NCI-H2029 treated with DMSO at 0.1 percent for 48 hours (cell line): ENCODE data around the gene GPS1.
A peak's percentile ranks its signal among the peaks of the same experiment; 100 is the strongest.
"Not testable (repeated sequence)": the region's sequence is repeated elsewhere in the genome, so short reads cannot be mapped to it uniquely, and the experiment has no call there.

Experiments used
- DNase-seq: peaks from one replicate; lab custom pipeline; 2025; lab: John Stamatoyannopoulos, UW

Gene GPS1

GRCh38 chr17:82028966-82029365 lies 22.7 kb upstream of the GPS1 start:
- no peak for DNase-seq

- no peak for DNase-seq
Observed at GRCh38 chr17:82029391-82029790, 22.3 kb upstream of the GPS1 start.

GRCh38 chr17:82029990-82030469 lies 21.7 kb upstream of the GPS1 start:
- DNase-seq, result no peak

GRCh38 chr17:82030470-82031302 lies 21.0 kb upstream of the GPS1 start:
- peak; percentile 9 for DNase-seq

GRCh38 chr17:82031303-82031884 lies 20.3 kb upstream of the GPS1 start, which contains the start of gene RAC3:
Gene RAC3 (plus strand): TSS chr17:82031678. CDS start chr17:82031762, 84 bp downstream.
- no peak for DNase-seq

- no peak for DNase-seq
Observed at GRCh38 chr17:82031885-82032627, 19.6 kb upstream of the GPS1 start.

- DNase-seq, result no peak
Observed at GRCh38 chr17:82033359-82034085, 18.2 kb upstream of the GPS1 start.

GRCh38 chr17:82034371-82035011 lies 17.2 kb upstream of the GPS1 start:
- DNase-seq, result no peak

GRCh38 chr17:82035488-82035887 lies 16.2 kb upstream of the GPS1 start:
- DNase-seq, result no peak

GRCh38 chr17:82035956-82036633 lies 15.6 kb upstream of the GPS1 start:
- DNase-seq, result no peak

- no peak for DNase-seq
Observed at GRCh38 chr17:82036634-82037091, 15.0 kb upstream of the GPS1 start.

GRCh38 chr17:82037092-82037888 lies 14.4 kb upstream of the GPS1 start, which contains the start of gene DCXR:
Gene DCXR (minus strand): TSS chr17:82037697. CDS start chr17:82037682, 15 bp downstream.
- peak; percentile 54 for DNase-seq

GRCh38 chr17:82037889-82038195 lies 13.9 kb upstream of the GPS1 start:
- no peak for DNase-seq

GRCh38 chr17:82038796-82039409 lies 12.8 kb upstream of the GPS1 start:
- not testable (repeated sequence) for DNase-seq

- DNase-seq, result no peak
Observed at GRCh38 chr17:82039695-82040299, 11.9 kb upstream of the GPS1 start.

- no peak for DNase-seq
Observed at GRCh38 chr17:82041144-82041814, 10.4 kb upstream of the GPS1 start.

- no peak for DNase-seq
Observed at GRCh38 chr17:82042649-82043048, 9.0 kb upstream of the GPS1 start.

GRCh38 chr17:82043507-82043906 lies 8.2 kb upstream of the GPS1 start:
- no peak for DNase-seq
